A549 (cell line): ENCODE measurements around the gene ERCC5. TPM values are rescaled to one million over a fixed set of nuclear protein-coding genes. Genes with fewer than 3 reads are reported as not detected.

Experiments used
- ATAC-seq, 2 experiments: fragments of 200-7000 bp in 1 of 2; fragments of >200 bp in 1 of 2; cut with Nextera tagmentation in 1 of 2; cut with Tn5 transposase in 1 of 2; 3 replicates each; pipeline versions ENCODE4 v1.8.0 to v1.9.1; 2018 to 2020; ENCODE audit warnings: mild to moderate bottlenecking in 1 of 2, moderate library complexity in 1 of 2
- CTCF ChIA-PET: fragments of 300-600 bp; sonication (Branson Sonifier 250); formaldehyde crosslinking; extraction: SDS; loops from one replicate; lab custom pipeline; 2021; ENCODE audit warnings: antibody characterized with exemption, inconsistent platforms; lab: Yijun Ruan, JAX
- POLR2A ChIA-PET: fragments of 350-600 bp; formaldehyde crosslinking; extraction: SDS; loops from one replicate; lab custom pipeline; 2021; ENCODE audit warnings: antibody characterized with exemption, inconsistent platforms; lab: Yijun Ruan, JAX
- DNase-seq, 2 experiments: peaks; one replicate each; pipeline versions ENCODE4 v3.0.0 to v3.0.0-alpha.2; 2011 to 2016; ENCODE audit warnings: low read depth in 1 of 2, low spot score in 1 of 2
- FAIRE-seq: peaks from 2 replicates; lab custom pipeline; 2011; peaks lifted over from hg19 to GRCh38; lab: Jason Lieb, UNC
- H3K27ac ChIP-seq, 2 experiments: fragments of >200 bp; sonication (Bioruptor Twin); formaldehyde crosslinking; 3 replicates each; pipeline ENCODE4 v1.5.1; 2016 to 2017
- H3K4me1 ChIP-seq: fragments of >200 bp; sonication (Bioruptor Twin); formaldehyde crosslinking; 3 replicates; pipeline ENCODE4 v1.6.1; 2016
- H3K4me2 ChIP-seq: fragments of >200 bp; sonication (Bioruptor Twin); formaldehyde crosslinking; 3 replicates; pipeline ENCODE4 v1.6.1; 2016
- H3K4me3 ChIP-seq: fragments of >200 bp; sonication (Bioruptor Twin); formaldehyde crosslinking; 3 replicates; pipeline ENCODE4 v1.5.1; 2016
- H3K9me3 ChIP-seq: fragments of >200 bp; sonication (Bioruptor Twin); formaldehyde crosslinking; 3 replicates; pipeline ENCODE4 v1.6.1; 2016
- ATOH8 ChIP-seq: fragments of 250-450 bp; sonication (Bioruptor Pico); IDR thresholded peaks from 2 replicates; pipeline ENCODE4 v1.5.0; 2020; ENCODE audit warnings: low read depth, mild to moderate bottlenecking, moderate library complexity
- BHLHE40 ChIP-seq: IDR thresholded peaks from 2 replicates; pipeline ENCODE4 v1.6.1; 2012; ENCODE audit warnings: low read depth, low read length, inconsistent platforms
- CBX8 ChIP-seq: fragments of 200-600 bp; sonication (generic); IDR thresholded peaks from 2 replicates; pipeline ENCODE4 v1.6.1; 2016
- CTCF ChIP-seq: fragments of >200 bp; sonication (Bioruptor Twin); formaldehyde crosslinking; IDR thresholded peaks from 3 replicates; pipeline ENCODE4 v1.5.1; 2016
- EHMT2 ChIP-seq: fragments of 200-600 bp; sonication (generic); IDR thresholded peaks from 2 replicates; pipeline ENCODE4 v1.6.1; 2016; ENCODE audit warnings: antibody characterized with exemption, low read depth, mild to moderate bottlenecking, moderate library complexity
- JUNB ChIP-seq: fragments of >200 bp; sonication (Bioruptor Twin); formaldehyde crosslinking; IDR thresholded peaks from 2 replicates; pipeline ENCODE4 v1.6.1; 2016
- MAFK ChIP-seq: fragments of 450-650 bp; IDR thresholded peaks from 2 replicates; pipeline ENCODE4 v1.6.1; 2014; ENCODE audit not compliant: partially characterized antibody
- MAX ChIP-seq: IDR thresholded peaks from 2 replicates; pipeline ENCODE4 v1.6.1; 2012
- MAZ ChIP-seq: fragments of 150-350 bp; IDR thresholded peaks from 2 replicates; pipeline ENCODE4 v1.6.1; 2014; ENCODE audit warnings: antibody characterized with exemption, low read depth, low read length, borderline replicate concordance
- NFE2L2 ChIP-seq: fragments of 150-350 bp; conservative IDR thresholded peaks from 2 replicates; pipeline ENCODE4 v1.6.1; 2014; ENCODE audit warnings: low read length
- RAD21 ChIP-seq, 2 experiments: fragments of >200 bp in 1 of 2; sonication (Bioruptor Twin) in 1 of 2; formaldehyde crosslinking in 1 of 2; IDR thresholded peaks in 1 of 2; conservative IDR thresholded peaks in 1 of 2; 2 replicates in 1 of 2; 3 replicates in 1 of 2; pipeline ENCODE4 v1.6.1; 2012 to 2018; ENCODE audit warnings: inconsistent platforms in 1 of 2
- RARB ChIP-seq: fragments of 250-450 bp; sonication (Bioruptor Pico); IDR thresholded peaks from 2 replicates; pipeline ENCODE4 v1.8.0; 2021; ENCODE audit warnings: mild to moderate bottlenecking, moderate library complexity
- TP53 ChIP-seq: fragments of 250-450 bp; sonication (Bioruptor Pico); IDR thresholded peaks from 2 replicates; pipeline ENCODE4 v1.5.0; 2021; ENCODE audit warnings: mild to moderate bottlenecking, moderate library complexity
- USF2 ChIP-seq: fragments of 450-650 bp; IDR thresholded peaks from 2 replicates; pipeline ENCODE4 v1.6.1; 2014; ENCODE audit warnings: antibody characterized with exemption
- WGBS: methylation state at CpG from one replicate; pipeline ENCODE4 v1.1.6; 2017; ENCODE audit errors: missing lambda C conversion rate; 5-methylcytosine and 5-hydroxymethylcytosine counted together
- polyA plus RNA-seq, 4 experiments: library from polyadenylated mRNA; depleted of rRNA in 3 of 4; stranded (reverse); fragments of >200 nt; fragmentation: RNase III in 1 of 4; extraction: RNeasy Plus Mini Kit Qiagen cat#74134 plus additional on column Dnase treatment in 1 of 4; gene quantifications; 2 replicates in 3 of 4; 3 replicates in 1 of 4; pipeline ENCODE4 v1.2.3, GENCODE V29; 2011 to 2017
- TF ChIP-seq, protein P1 (sequence below): fragments of >200 bp; sonication (Bioruptor Twin); formaldehyde crosslinking; IDR thresholded peaks from 2 replicates; pipeline ENCODE4 v1.6.1; 2016
- TF ChIP-seq, protein P2 (sequence below): fragments of >200 bp; sonication (Bioruptor Twin); formaldehyde crosslinking; IDR thresholded peaks from 3 replicates; pipeline ENCODE4 v1.6.1; 2016

ERCC5 gene
- polyA plus RNA-seq, 2 of the 4 experiments (the other 2 are of a cell fraction), result 19.3 to 24.4 TPM

- CTCF ChIA-PET, result no interaction called here
- FAIRE-seq (no peak), ATAC-seq (peak in 1 of 2 experiments; percentile 65; a peak in 3 of 6 replicates), DNase-seq (peak; percentile 3 to 17)
- POLR2A ChIA-PET, result no interaction called here
- no peaks in the 10 kb centered on the region for H3K9me3 ChIP-seq
- H3K4me1 ChIP-seq, result no peaks in the 10 kb centered on the region
- H3K4me2 ChIP-seq, result no peak overlapping the region
- TF ChIP-seq TP53, result no peak
- TF ChIP-seq JUNB, result no peak
- TF ChIP-seq NFE2L2, result no peak
- TF ChIP-seq, protein P1, sequence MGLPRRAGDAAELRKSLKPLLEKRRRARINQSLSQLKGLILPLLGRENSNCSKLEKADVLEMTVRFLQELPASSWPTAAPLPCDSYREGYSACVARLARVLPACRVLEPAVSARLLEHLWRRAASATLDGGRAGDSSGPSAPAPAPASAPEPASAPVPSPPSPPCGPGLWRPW, result no peak
- peak; percentile 37 to 41; a peak in 4 of 5 replicates for TF ChIP-seq RAD21 (conservative IDR thresholded peaks at IDR 0.05 in 1 of 2, IDR thresholded peaks at IDR 0.05 in 1 of 2)
- no peak for TF ChIP-seq RARB
- no peak for TF ChIP-seq EHMT2
- TF ChIP-seq, protein P2, sequence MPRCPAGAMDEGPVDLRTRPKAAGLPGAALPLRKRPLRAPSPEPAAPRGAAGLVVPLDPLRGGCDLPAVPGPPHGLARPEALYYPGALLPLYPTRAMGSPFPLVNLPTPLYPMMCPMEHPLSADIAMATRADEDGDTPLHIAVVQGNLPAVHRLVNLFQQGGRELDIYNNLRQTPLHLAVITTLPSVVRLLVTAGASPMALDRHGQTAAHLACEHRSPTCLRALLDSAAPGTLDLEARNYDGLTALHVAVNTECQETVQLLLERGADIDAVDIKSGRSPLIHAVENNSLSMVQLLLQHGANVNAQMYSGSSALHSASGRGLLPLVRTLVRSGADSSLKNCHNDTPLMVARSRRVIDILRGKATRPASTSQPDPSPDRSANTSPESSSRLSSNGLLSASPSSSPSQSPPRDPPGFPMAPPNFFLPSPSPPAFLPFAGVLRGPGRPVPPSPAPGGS, result no peak
- peak; percentile 25; the same call in 1 of the 3 replicates for TF ChIP-seq CTCF
- TF ChIP-seq MAX, result no peak
- no peak for TF ChIP-seq BHLHE40
- TF ChIP-seq ATOH8 (CRISPR knock-in tag), result no peak
- no peak for TF ChIP-seq CBX8
- WGBS, result 21% methylated on average over 14 of the region's 14 CpGs
- no peak overlapping the region for H3K4me3 ChIP-seq
- no peak overlapping the region for H3K27ac ChIP-seq
Observed at GRCh38 chr13:102903659-102904407, 58.0 kb downstream of the ERCC5 start.

- WGBS, result 82% methylated on average over 3 of the region's 5 CpGs
- CTCF ChIA-PET, result interaction anchor here (1.3 kb wide), 1 partner anchor 9 kb away, joined by 5 read pairs; no protein-coding TSS in a partner anchor
- ATAC-seq (no peak), FAIRE-seq (no peak), DNase-seq (no peak)
- TF ChIP-seq JUNB (no peak), MAFK (no peak), MAZ (no peak), USF2 (no peak)
- TF ChIP-seq, protein P1, result no peak
- Histone ChIP-seq H3K4me2 (no peak overlapping the region), H3K9me3 (no peaks in the 10 kb centered on the region), H3K4me1 (no peaks in the 10 kb centered on the region), H3K27ac (no peak overlapping the region), H3K4me3 (no peak overlapping the region)
- POLR2A ChIA-PET, result no interaction called here
Observed at GRCh38 chr13:102904408-102904862, 58.6 kb downstream of the ERCC5 start.
